ENCODE data around the gene ARNT2.
"Not testable (repeated sequence)": the region's sequence is repeated elsewhere in the genome, so short reads cannot be mapped to it uniquely, and the experiment has no call there.

ARNT2 gene

DNA sequence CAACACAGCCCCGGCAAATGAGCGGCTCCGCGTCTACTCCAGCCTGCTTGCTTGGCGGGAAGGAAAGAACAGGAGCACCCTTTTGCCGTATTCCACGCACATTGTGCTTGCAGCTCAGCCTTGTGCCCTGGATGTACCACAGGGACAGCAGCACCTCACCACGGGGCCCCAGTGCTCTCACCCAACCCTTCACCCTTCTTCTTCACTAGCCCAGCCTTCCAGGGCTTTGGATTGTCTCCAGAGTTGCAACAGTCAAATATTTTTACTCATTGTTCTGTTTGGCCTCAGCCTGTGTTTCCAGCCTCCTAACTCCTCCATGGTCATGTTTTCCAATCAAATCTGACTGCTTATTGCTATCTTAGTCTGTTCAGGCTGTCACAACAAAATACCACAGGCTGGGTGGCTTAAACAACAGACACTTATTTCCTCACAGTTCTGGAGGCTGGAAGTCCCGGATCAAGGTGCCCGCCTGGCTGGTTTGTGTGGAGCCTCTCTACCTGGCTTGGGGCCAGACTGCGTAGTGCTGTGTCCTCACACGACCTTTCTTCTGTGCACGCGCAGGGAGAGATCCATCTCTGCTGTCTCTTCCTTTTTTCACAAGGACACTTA is 211.7 kb downstream of the ARNT2 start:
- peak; percentile 62 for DNase-seq (ENCODE audit: low read depth, low spot score)

DNA sequence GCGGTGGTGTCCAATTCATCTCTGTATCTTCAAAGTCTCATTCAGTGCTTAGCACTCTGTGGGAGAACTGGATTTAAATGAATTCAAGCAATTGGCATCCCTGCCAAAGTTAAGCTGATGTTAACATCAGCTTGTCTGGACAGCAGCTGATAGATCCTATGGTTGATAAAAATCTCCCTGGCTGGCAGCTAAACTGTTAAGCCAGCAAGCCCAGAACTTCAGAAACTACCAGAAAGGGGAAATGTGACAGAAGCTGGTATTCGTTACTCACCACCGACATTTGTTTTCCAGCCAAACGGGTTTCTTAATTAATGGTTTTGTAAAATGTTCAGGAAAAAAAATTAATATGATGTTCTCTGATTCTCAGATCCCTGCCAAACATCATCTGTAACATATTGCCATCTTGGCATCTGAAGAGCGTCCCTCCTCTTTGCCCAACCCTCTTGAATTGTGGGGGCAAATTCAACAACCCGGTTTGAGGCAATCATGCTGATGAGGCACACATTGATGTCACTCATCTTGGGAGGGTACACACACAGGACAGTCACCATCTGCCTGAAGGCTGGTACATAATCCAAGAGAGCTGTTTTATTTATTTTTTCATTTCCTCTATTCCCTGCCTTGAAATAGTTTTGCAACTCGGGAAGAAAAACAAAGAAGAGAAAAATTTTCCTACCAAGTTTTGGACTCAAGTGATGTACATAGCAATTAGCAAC is 214.7 kb downstream of the ARNT2 start:
- no peak for DNase-seq (ENCODE audit: low read depth, low spot score)

DNA sequence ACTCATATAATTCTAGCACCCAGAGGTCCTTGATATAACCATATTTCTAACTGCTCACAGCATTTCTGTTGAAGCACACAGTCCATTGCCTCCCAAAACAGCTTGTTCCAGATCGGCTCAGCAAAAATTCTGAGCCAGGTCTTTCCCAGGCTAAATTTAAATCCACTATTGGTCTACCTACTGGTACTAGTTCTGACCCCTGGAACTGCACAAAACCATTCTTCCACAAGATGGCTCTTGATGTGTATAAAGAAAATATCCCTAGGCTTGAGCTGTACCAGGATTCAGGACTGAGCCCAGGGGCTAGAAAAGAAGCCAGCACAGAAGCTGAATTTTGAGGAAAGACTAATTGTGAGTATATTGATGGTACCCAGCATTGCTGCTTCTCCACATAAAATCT is 215.5 kb downstream of the ARNT2 start:
- DNase-seq (ENCODE audit: low read depth, low spot score): peak; percentile 36

DNA sequence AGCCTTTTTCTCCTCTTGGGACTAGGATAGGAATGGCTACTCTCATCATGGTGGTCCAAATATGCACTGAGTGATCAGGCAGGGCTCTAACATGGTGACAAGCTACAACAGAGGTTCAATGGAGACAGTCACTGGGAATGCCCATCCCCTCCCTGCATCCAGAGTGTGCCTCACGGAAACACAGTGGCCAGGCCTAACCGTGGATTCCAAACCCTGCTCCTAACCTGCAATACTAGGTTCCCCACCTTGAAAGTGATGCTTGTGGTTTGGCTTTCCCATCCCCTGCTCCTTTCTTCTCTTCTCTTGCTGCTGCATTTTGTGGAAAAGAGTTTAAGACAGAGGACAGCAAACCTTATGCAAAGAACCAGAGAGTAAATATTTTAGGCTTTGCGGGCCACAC is 216.0 kb downstream of the ARNT2 start:
- no peak for DNase-seq (ENCODE audit: low read depth, low spot score)

DNA sequence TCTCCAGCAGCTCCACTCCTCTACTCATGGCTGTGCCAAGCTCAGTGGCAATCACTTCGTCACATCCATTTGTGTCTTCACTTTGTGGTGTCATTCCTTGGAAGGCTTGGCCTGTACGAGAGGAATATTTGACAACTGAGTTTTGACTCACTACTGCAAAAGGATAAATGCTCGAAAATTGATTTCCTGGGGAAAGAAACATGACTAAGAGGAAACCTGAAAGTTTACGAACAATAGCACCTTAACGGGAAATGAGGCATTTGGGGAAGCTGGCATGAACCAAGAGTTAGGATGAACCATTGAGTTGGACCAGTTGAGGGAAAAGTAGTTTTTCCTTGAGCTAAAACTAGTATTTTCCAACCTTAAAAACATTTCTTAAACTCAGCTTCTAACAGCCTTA is 216.7 kb downstream of the ARNT2 start:
- no peak for DNase-seq (ENCODE audit: low read depth, low spot score)

DNA sequence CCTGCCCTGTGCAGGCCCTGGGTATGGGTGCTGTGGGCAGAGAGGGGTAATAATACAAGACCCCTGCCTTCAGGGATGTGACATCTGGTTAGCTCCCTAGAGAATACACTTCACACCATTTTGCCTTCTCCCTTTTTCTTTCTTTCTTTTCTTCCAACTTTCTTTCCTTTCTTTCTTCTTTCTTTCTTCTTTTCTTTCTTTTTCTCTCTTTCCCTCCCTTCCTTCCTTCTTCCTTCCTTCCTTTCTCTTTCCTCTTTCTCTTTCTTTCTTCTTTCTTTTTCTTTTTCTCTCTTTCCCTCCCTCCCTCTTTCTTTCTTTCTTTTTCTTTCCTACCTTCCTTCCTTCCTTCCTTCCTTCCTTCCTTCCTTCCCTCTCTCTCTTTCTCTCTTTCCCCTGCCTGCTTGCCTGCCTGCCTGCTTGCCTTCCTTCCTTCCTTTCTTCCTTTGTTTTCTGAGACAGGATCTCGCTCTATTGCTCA is 222.5 kb downstream of the ARNT2 start:
- DNase-seq (ENCODE audit: low read depth, low spot score): no peak

DNA sequence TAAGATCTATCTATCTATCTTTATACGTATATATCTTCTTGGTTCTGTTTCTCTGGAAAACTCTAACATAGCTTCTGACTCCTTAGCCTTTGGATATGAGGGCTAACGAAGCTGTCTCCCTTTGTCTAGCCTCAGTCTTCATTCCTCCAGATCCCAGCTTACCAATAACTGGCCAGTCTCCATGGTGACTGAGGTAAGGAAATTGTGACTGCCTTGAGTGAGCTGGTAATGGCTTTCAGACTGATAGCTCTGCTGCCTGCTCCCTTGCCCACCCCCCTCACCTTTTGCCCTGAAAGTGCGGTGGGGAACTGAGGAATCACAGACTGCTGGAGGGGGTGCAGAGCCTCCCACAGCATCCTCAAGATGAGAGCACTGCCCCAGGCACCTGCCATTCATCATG is 225.2 kb downstream of the ARNT2 start:
- DNase-seq (ENCODE audit: low read depth, low spot score): no peak

DNA sequence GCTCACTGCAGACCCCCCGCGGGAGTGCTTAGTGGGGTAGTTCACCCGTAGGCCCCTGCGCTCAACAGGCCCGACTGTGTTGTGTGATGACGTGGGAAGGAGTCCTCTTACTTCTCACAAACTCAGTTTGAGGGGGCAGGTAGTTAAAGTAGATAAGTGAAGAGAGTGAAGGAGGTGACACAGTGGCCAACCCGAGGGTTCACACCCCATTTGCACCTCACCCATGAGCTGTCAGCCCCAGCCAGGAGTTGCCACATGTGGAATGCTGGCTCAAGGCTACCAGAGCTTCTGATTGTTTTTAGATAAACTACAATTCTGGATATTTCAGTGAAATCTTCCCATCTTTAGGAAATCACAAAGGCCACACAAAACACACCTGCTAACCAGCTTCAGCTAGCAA is 226.8 kb downstream of the ARNT2 start:
- DNase-seq (ENCODE audit: low read depth, low spot score): no peak

DNA sequence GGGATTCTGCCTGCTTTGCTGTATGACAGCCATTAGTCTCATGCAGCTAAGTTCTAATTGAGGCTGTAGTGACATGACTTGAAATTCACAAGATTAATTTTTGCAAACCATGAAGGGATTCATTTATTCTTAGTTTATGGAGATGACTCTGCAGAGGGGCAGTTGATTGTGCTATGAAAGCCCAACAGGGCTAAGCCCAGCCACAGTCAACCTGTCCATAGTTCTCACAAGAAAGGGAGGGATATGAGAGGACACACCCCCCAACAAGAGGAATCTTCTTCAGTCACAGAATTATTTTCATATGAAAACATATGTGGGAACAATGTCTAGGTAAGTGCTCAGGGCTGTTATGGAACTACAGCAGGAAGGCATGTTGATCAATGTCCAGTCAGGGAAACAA is 229.0 kb downstream of the ARNT2 start:
- DNase-seq (ENCODE audit: low read depth, low spot score): no peak

DNA sequence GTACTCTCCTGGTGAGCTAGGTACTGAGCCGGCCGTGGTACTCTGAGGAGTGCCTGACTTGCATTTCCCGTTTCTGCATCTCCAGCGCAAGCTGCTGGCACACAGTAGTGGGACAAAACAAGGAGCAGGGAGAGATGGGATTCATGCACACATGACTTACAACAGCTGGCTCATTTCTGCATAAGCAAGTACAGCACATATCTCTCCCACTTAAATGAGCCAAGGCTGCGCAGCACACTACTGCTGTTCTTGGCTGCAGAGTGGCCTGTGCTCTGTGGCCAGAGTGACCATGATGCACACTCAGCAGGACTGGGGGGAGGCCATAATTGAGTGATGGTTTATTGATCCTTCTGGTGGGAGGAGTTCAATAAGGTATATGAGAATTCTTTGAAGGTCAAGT is 231.8 kb downstream of the ARNT2 start:
- no peak for DNase-seq (ENCODE audit: low read depth, low spot score)

DNA sequence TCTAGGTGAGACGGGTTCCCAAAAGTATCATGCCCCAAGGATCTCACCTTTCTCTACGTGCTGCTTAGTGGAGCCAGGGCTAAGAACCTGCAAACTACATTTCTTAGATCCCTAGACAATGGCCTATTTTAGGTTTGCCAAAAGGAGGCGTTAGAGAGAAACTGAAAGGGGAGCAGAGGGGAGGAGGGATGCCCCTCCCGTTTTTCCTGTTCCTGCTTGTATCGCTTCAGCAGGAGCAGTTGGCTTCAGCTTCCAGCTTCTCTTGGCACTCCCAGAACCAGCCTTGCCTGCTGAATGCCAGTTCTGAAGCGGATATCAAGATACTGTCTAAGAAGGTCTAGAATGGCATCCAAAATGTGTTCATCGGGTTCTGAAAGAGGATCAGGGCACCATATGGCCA is 232.5 kb downstream of the ARNT2 start:
- no peak for DNase-seq (ENCODE audit: low read depth, low spot score)

DNA sequence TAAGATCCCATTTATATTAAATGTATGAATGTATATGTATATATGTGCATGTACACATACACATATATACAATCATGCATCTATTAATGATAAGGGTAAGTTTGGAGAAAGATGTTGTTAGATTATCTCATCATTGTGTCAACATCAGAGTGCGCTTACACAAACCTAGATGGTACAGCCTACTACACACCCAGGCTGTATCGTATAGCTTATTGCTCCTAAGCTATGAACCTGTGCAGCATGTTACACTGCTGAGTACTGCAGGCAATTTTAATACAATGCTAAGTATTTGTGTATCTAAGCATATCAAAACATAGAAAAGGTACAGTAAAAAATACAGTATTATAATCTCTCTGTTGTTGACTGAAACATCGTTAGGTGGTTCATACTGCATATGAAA is 233.6 kb downstream of the ARNT2 start:
- DNase-seq (ENCODE audit: low read depth, low spot score): no peak

DNA sequence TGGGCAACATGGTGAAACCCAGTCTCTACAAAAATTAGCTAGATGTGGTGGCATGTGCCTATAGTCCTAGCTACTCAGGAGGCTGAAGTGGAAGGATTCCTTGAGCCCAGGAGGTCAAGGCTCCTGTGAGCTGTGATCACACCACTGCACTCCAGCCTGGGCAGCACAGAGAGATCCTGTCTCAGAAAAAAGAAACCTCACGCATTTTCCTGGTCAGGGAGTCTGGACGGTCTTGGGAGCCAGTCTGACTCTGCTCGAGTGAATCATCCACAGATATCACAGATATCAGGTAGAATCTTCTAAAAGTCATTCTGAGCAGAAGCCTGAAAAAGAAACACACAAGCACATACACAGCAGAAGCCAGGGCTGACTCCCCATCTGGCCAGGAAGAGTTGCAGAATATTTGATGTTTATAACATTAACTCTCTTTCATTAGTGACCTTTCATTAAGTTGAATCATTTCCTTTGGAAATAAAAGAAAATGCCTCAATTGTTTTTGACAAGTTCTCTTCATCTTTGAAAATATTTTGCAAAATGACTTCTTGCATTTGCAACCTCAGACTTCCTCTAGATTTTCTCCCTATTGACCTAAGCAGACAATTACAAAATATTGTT is 234.5 kb downstream of the ARNT2 start:
- no peak for DNase-seq (ENCODE audit: low read depth, low spot score)

DNA sequence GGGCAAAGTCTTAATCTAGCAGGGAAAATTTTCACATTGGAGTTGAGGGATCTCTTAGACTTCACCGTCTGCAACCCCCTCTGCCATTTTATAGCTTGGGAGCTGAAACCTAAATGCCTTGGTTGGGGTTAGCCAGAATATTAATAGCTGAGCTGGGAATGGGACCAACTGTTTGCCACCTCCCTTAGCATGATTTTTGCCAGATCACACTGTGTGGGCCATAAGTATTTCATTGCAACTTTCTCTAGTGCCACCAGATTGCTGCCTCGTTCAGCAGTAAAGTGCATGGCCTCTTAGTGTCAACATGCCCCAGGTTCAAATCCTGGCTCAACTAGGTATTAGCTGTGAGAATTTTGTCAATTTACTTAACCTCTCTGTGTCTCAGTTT is 235.0 kb downstream of the ARNT2 start:
- no peak for DNase-seq (ENCODE audit: low read depth, low spot score)

DNA sequence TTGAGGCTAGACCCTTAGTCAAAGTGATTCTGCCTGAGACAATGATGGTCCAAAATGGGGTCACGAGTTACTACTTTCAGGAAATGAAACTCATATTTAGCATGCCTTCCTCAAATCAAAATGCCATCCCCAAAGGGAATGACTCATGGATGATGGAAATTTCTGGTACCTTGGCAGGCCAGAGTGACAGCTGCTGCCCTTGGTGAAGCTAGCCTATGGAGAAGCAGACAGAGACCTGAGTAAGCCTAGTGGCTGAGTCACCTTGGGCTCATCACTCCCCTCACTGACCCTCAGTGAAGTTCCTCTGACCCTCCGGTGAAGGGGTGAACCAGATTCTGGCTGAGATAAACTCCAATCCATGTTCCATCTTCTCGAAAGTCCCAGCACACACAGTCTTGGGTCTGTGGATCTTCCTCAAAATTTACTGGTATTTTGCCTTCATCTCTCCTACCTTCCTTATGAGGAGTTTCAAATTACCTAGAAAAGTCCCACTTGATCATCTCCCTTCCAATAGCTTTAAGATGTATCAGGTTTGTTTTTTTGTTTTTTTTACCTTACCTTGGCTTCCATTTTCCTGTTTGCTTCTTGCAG is 236.4 kb downstream of the ARNT2 start:
- no peak for DNase-seq (ENCODE audit: low read depth, low spot score)

DNA sequence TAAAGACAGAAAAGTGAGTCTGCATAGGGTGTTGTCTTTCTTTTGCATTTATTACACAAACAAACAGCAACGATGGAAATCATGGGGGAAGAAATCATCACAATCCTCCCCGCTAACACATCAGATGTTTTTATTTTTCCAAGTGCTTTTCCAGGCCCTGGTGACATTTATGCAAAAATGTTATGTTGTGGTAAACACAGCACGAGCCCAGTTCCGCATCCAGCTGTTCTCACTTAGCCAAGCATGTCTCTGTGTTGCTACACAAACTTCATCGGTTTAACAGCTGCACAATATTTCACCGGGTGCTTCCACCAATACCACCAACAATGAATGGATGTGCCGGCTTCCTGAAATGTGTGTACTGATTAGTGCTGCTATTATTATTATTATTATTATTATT is 237.2 kb downstream of the ARNT2 start:
- DNase-seq (ENCODE audit: low read depth, low spot score): no peak

DNA sequence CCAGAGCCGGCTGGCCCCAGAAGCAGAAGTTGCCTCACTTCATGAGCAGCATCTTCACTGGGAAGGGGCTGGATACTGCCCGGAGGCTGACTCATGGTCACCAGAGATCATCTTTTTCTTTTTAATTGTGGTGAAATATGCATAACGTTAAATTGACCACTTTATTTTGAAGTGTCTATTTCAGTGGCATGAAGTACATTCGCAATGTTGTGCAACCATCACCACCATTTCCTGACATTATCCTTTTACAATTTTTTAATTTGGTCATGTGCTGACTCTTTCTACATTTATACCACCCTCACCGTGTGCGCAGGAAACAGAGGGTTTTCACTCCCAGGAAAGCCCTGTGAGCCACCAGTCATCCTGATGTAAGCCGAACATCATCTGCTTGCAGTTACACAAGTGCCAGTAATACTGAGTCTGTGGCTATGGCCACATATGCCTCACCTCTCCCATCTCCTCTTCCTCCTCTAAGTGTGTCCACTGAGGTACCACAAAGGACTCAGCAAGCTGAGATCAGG is 239.3 kb downstream of the ARNT2 start:
- no peak for DNase-seq (ENCODE audit: low read depth, low spot score)

DNA sequence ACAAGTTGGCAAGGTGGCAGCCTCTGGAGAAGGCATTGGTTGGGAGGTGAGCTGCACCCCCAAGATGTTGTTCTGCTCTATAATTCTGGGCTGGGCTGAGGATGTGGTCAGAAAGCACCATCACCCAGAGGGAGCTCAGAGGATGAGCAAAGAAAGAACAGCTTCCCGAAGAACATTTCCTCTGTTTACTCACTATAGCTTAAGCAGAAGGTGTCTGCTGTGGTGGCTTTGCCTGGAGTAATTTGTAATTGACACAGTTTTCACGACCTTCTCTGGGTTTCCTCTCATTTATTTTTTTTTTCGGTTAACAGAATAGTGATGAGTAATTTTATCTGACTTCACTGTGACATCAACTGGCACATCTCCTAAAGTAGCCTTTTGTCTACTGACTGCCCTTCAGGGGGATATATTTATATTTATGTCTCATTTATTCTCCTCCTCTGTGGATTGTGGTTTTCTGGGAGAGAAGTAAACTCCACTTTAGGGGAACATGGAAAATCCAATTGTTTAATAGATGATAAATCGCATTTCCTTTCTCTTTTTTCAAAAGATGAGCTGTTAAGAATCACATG is 241.4 kb downstream of the ARNT2 start:
- no peak for DNase-seq (ENCODE audit: low read depth, low spot score)

DNA sequence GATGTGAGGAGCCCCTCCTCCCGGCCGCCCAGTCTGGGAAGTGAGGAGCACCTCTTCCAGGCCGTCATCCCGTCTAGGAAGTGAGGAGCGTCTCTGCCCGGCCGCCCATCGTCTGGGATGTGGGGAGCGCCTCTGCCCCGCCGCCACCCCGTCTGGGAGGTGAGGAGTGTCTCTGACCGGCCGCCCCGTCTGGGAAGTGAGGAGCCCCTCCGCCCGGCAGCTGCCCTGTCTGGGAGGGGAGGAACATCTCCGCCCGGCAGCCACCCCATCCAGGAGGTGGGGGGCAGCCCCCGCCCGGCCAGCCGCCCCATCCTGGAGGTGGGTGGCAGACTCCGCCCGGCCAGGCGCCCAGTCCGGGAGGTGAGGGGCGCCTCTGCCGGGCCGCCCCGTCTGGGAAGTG is 243.2 kb downstream of the ARNT2 start:
- DNase-seq (ENCODE audit: low read depth, low spot score): not testable (repeated sequence)
